SJSA1 (cell line): ENCODE measurements around the gene MUC5B. TPM values are rescaled to one million over a fixed set of nuclear protein-coding genes. Genes with fewer than 3 reads are reported as not detected.

Experiments used
- DNase-seq, 2 experiments: peaks; one replicate each; pipeline ENCODE4 v3.0.0-alpha.2; 2015 to 2020; ENCODE audit warnings: low spot score in 2 of 2, low read depth in 1 of 2
- H3K27ac ChIP-seq: fragments of 250-450 bp; sonication (Bioruptor Pico); 2 replicates; pipeline ENCODE4 v1.5.1; 2020; ENCODE audit warnings: mild to moderate bottlenecking, moderate library complexity
- H3K27me3 ChIP-seq: fragments of 250-450 bp; sonication (Bioruptor Pico); replicated peaks from 2 replicates; pipeline ENCODE4 v1.5.1; 2020; ENCODE audit warnings: mild to moderate bottlenecking, moderate library complexity
- H3K36me3 ChIP-seq: fragments of 250-450 bp; sonication (Bioruptor Pico); 2 replicates; pipeline ENCODE4 v1.5.1; 2020; ENCODE audit warnings: mild to moderate bottlenecking
- H3K4me1 ChIP-seq: fragments of 250-450 bp; sonication (Bioruptor Pico); replicated peaks from 2 replicates; pipeline ENCODE4 v1.6.1; 2021; ENCODE audit warnings: mild to moderate bottlenecking
- H3K4me3 ChIP-seq: fragments of 250-450 bp; sonication (Bioruptor Pico); 2 replicates; pipeline ENCODE4 v1.5.1; 2020; ENCODE audit warnings: mild to moderate bottlenecking
- H3K9me3 ChIP-seq: fragments of 250-450 bp; sonication (Bioruptor Pico); replicated peaks from 2 replicates; pipeline ENCODE4 v1.5.1; 2020; ENCODE audit warnings: mild to moderate bottlenecking
- total RNA-seq: library from RNA; depleted of rRNA; stranded (reverse); fragments of >200 nt; shearing (Covaris generic); gene quantifications from 2 replicates; pipeline ENCODE4 v1.2.3, GENCODE V29; 2014; rRNA removed

MUC5B gene
- total RNA-seq, 1 experiment from 2014 or later = not detected

GRCh38 chr11:1307998-1308742 is 85.3 kb downstream of the MUC5B start:
- peaks cover 4% of the 10 kb centered on the region for H3K36me3 ChIP-seq
- no peaks in the 10 kb centered on the region for H3K27me3 ChIP-seq
- DNase-seq = no peak
- H3K27ac ChIP-seq = no peak overlapping the region
- no peaks in the 10 kb centered on the region; the same call in 1 of the 2 replicates for H3K9me3 ChIP-seq
- H3K4me1 ChIP-seq = peaks cover 11% of the 10 kb centered on the region
- peak overlapping the region; percentile 94 for H3K4me3 ChIP-seq

- H3K4me3 ChIP-seq = peak overlapping the region; percentile 94
- peaks cover 11% of the 10 kb centered on the region for H3K4me1 ChIP-seq
- H3K27me3 ChIP-seq = no peaks in the 10 kb centered on the region
- peaks cover 4% of the 10 kb centered on the region for H3K36me3 ChIP-seq
- no peaks in the 10 kb centered on the region; the same call in 1 of the 2 replicates for H3K9me3 ChIP-seq
- DNase-seq = peak in 1 of 2 experiments; percentile 2
- H3K27ac ChIP-seq = peak overlapping the region; percentile 63
These were observed 86.1 kb downstream of the MUC5B start for GRCh38 chr11:1308743-1309497.

GRCh38 chr11:1309498-1310317 is 86.8 kb downstream of the MUC5B start, which contains the start of gene TOLLIP:
TOLLIP (minus strand) TSS chr11:1309632; CDS start chr11:1309498, 134 bp downstream.
- peak within 1 kb of the TSS; percentile 63 for H3K27ac ChIP-seq
- DNase-seq = peak; percentile 85 to 89
- H3K36me3 ChIP-seq = peaks cover 4% of the 10 kb centered on the region
- H3K4me1 ChIP-seq = peaks cover 11% of the 10 kb centered on the region
- H3K27me3 ChIP-seq = no peaks in the 10 kb centered on the region
- H3K4me3 ChIP-seq = peak within 1 kb of the TSS; percentile 94
- H3K9me3 ChIP-seq = no peaks in the 10 kb centered on the region; the same call in 1 of the 2 replicates

GRCh38 chr11:1310318-1310687 is 87.4 kb downstream of the MUC5B start:
- peaks cover 4% of the 10 kb centered on the region for H3K36me3 ChIP-seq
- H3K9me3 ChIP-seq = no peaks in the 10 kb centered on the region; the same call in 1 of the 2 replicates
- H3K4me3 ChIP-seq = peak overlapping the region; percentile 94
- H3K27ac ChIP-seq = peak overlapping the region; percentile 63
- no peaks in the 10 kb centered on the region for H3K27me3 ChIP-seq
- no peak for DNase-seq
- H3K4me1 ChIP-seq = peaks cover 11% of the 10 kb centered on the region

- Histone ChIP-seq H3K4me3 (peak overlapping the region; percentile 94; the same call in 1 of the 2 replicates), H3K9me3 (no peaks in the 10 kb centered on the region; the same call in 1 of the 2 replicates), H3K27me3 (no peaks in the 10 kb centered on the region), H3K27ac (no peak overlapping the region), H3K4me1 (peaks cover 11% of the 10 kb centered on the region), H3K36me3 (peaks cover 4% of the 10 kb centered on the region)
- DNase-seq = no peak
These were observed 88.1 kb downstream of the MUC5B start for GRCh38 chr11:1310772-1311468.

Other genes starting within 250 kb of the MUC5B start
- not detected in 2 replicates for gene MUC6, start 186.3 kb upstream of the MUC5B start, total RNA-seq
- not detected in 2 replicates for gene MUC2, start 148.2 kb upstream of the MUC5B start, total RNA-seq
- 0.03 TPM in 1 of 2 replicates, not detected in the other for gene MUC5AC, start 65.1 kb upstream of the MUC5B start, total RNA-seq
- gene TOLLIP, start 86.6 kb downstream of the MUC5B start, total RNA-seq = 18.8 and 19.3 TPM in 2 replicates
- 0.06 and 0.55 TPM in 2 replicates for gene BRSK2, start 166.9 kb downstream of the MUC5B start, total RNA-seq